ENCODE data around the gene CYSTM1. TPM values are rescaled to one million over a fixed set of nuclear protein-coding genes. Genes with fewer than 3 reads are reported as not detected.

The CYSTM1 gene
- polyA plus RNA-seq, 2 donors = 6.7 to 13.4 TPM

DNA sequence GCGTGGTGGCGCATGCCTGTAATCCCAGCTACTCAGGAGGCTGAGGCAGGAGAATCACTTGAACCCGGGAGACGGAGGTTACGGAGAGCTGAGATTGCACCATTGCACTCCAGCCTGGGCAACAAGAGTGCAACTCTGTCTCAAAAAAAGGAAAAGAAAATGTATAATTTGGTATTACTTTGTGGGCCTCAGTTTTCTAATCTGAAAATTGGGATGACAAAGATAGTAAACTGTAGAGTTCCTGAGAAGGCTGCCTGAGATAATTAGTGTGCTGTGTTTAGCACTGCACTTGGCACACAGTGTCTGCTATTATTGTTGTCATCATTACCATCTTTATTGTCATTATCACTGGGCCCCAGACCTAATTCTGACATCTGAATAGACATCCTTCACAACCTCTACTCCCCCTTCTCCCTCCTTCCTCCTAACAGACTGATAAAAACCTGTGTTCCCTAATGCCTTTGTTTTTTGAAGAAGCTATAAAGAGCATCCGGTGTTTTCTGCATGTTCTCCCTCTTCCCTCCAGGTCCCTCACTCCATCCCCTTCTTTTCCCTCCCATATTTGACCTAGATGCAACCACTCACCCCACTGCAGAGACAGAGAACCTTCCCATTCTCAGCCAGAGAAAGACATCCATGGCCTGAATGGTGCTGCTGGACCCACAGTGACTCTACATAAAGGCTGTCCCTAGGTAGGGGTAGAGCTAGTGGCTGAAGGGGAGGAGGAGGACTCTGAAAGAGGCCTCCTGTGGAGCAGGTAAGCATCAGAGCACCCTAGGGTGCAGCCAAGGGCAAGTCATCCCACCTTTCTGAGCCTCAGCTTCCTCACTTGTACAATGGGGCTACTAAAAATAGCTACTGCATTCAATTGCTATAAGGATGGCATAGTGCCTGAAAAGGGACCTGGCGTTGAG, 15.7 kb upstream of the CYSTM1 start:
- no peak overlapping the region for H3K4me3 ChIP-seq (ENCODE audit: low read depth in 1 of 2, low read length in 2 of 2)
- H3K4me1 ChIP-seq (ENCODE audit: control insufficient read depth in 2 of 2, insufficient read depth in 2 of 2, low read length in 1 of 2) = peaks cover 2% of the 10 kb centered on the region in 2 donors
- no peaks in the 10 kb centered on the region for H3K9me3 ChIP-seq (ENCODE audit: control insufficient read depth in 2 of 2, insufficient read depth in 1 of 2, low read depth in 1 of 2, low read length in 1 of 2)
- H3K27ac ChIP-seq (ENCODE audit: low read depth in 2 of 2, low read length in 1 of 2) = no peak overlapping the region
- H3K27me3 ChIP-seq (ENCODE audit: control insufficient read depth in 1 of 2, insufficient read depth in 2 of 2, low read length in 2 of 2) = no peaks in the 10 kb centered on the region
- no peaks in the 10 kb centered on the region for H3K36me3 ChIP-seq (ENCODE audit: control insufficient read depth in 2 of 2, insufficient read depth in 2 of 2, low read length in 1 of 2)
- WGBS, 2 donors = 79 to 83% methylated on average over 7 of the region's 7 CpGs

DNA sequence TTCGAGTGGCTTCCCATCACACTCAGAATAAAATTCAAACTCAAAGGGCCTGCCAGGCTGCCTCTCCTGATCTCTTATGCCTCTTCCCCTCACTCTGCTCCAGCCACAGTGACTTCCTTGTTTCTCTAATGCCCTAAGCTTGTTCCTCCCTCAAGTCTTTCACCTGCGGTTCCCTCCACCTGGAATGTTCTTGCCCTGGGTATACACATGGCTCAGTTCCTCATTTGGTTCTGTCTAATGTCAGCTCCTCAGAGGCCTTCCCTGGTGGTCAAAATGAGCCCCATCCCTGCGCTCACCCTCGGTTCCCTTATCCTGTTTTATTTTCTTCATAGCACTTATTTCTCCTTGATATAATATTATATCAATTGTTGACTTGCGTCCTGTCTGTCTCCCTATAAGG, 12.7 kb upstream of the CYSTM1 start:
- no peaks in the 10 kb centered on the region for H3K9me3 ChIP-seq (ENCODE audit: control insufficient read depth in 2 of 2, insufficient read depth in 1 of 2, low read depth in 1 of 2, low read length in 1 of 2)
- H3K27ac ChIP-seq (ENCODE audit: low read depth in 2 of 2, low read length in 1 of 2) = no peak overlapping the region
- no peaks in the 10 kb centered on the region for H3K27me3 ChIP-seq (ENCODE audit: control insufficient read depth in 1 of 2, insufficient read depth in 2 of 2, low read length in 2 of 2)
- WGBS, 2 donors = 92% methylated on average over 5 of the region's 5 CpGs
- H3K36me3 ChIP-seq (ENCODE audit: control insufficient read depth in 2 of 2, insufficient read depth in 2 of 2, low read length in 1 of 2) = no peaks in the 10 kb centered on the region
- peaks cover 2% of the 10 kb centered on the region in 2 donors for H3K4me1 ChIP-seq (ENCODE audit: control insufficient read depth in 2 of 2, insufficient read depth in 2 of 2, low read length in 1 of 2)
- no peak overlapping the region for H3K4me3 ChIP-seq (ENCODE audit: low read depth in 1 of 2, low read length in 2 of 2)

DNA sequence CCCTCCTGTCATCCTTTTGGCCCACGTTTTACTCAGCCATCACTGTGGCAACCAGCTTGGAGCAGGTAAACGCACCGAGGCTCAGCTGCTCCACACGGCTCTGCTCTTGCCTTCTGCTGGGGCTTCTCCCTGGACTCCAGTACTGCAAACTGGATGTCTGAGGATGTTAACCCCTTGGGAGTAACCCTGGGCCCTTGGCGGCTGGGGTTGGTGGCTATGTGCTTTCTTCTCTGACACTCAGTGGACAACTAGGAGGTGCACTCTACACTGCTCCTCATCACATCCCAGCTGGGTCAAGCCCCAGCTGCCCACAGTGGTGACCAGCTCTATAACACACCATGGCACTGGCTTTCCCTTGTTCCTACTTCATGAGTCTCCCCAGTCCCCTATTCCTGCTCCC, 12.2 kb upstream of the CYSTM1 start:
- no peaks in the 10 kb centered on the region for H3K27me3 ChIP-seq (ENCODE audit: control insufficient read depth in 1 of 2, insufficient read depth in 2 of 2, low read length in 2 of 2)
- H3K9me3 ChIP-seq (ENCODE audit: control insufficient read depth in 2 of 2, insufficient read depth in 1 of 2, low read depth in 1 of 2, low read length in 1 of 2) = no peaks in the 10 kb centered on the region
- 62 to 76% methylated on average over 5 of the region's 5 CpGs for WGBS, 2 donors
- no peaks in the 10 kb centered on the region for H3K36me3 ChIP-seq (ENCODE audit: control insufficient read depth in 2 of 2, insufficient read depth in 2 of 2, low read length in 1 of 2)
- H3K4me3 ChIP-seq (ENCODE audit: low read depth in 1 of 2, low read length in 2 of 2) = no peak overlapping the region
- no peak overlapping the region for H3K27ac ChIP-seq (ENCODE audit: low read depth in 2 of 2, low read length in 1 of 2)
- H3K4me1 ChIP-seq (ENCODE audit: control insufficient read depth in 2 of 2, insufficient read depth in 2 of 2, low read length in 1 of 2) = no peaks in the 10 kb centered on the region

DNA sequence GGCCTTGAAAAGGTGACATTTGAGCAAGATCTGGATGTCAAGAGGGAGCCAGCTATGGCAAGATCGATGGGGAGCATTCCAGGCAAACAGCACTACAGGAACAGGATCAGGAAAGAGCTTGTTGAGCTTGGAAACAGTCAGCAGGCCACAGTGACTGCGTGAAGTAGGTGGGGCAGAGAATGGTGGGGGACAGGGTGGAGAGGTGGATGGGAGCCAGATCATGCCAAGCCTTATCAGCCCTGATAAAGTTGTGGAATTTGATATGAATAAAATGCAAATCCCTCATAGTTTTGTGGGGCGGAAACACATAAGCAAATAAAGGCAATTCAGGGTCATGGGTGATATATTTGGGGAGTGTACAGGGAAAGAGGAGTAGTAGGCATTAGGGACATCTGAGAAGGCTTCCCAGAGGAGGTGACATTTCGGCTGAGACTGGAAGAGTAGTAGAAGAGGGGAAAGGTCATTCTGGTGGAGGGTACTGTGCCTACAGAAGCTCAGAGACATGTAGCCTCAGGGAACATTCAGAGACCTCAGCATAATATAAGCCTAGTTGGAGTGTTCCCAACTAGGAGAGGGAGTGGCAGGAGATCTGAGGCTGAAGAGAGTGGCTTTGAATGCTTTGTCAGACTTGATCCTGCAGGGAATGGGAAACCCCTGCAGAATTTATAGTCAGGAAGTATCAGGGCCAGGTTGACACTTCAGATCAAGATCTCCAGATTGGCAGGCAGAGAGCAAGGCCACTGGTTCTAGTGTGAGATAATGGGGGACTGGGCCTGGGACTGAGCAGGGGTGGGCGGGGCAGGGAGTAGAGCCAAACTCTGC, 9.7 kb upstream of the CYSTM1 start:
- H3K36me3 ChIP-seq (ENCODE audit: control insufficient read depth in 2 of 2, insufficient read depth in 2 of 2, low read length in 1 of 2) = no peaks in the 10 kb centered on the region
- no peak overlapping the region for H3K4me3 ChIP-seq (ENCODE audit: low read depth in 1 of 2, low read length in 2 of 2)
- H3K27ac ChIP-seq (ENCODE audit: low read depth in 2 of 2, low read length in 1 of 2) = no peak overlapping the region
- no peaks in the 10 kb centered on the region for H3K4me1 ChIP-seq (ENCODE audit: control insufficient read depth in 2 of 2, insufficient read depth in 2 of 2, low read length in 1 of 2)
- no peaks in the 10 kb centered on the region for H3K27me3 ChIP-seq (ENCODE audit: control insufficient read depth in 1 of 2, insufficient read depth in 2 of 2, low read length in 2 of 2)
- 41 to 74% methylated on average over 5 of the region's 5 CpGs for WGBS, 2 donors
- H3K9me3 ChIP-seq (ENCODE audit: control insufficient read depth in 2 of 2, insufficient read depth in 1 of 2, low read depth in 1 of 2, low read length in 1 of 2) = no peaks in the 10 kb centered on the region

DNA sequence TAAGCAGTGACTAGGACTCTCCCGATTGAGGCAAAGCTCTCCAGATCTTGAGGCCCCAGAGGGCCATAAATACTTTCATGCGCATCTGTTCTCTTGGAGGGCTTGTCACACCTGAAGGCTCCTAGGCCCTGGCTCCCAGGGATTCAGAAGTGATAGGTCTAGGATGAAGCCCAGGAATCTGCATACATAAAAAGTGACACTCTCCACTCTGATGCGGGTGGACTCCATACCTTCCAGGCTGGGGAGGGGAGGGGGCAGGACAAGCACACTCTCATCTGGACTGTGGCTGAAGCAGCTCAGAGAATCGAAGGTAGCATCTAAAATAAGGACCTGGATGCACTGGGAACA, 9.1 kb upstream of the CYSTM1 start:
- Histone ChIP-seq H3K9me3 (ENCODE audit: control insufficient read depth in 2 of 2, insufficient read depth in 1 of 2, low read depth in 1 of 2, low read length in 1 of 2) (no peaks in the 10 kb centered on the region), H3K36me3 (ENCODE audit: control insufficient read depth in 2 of 2, insufficient read depth in 2 of 2, low read length in 1 of 2) (no peaks in the 10 kb centered on the region), H3K4me1 (ENCODE audit: control insufficient read depth in 2 of 2, insufficient read depth in 2 of 2, low read length in 1 of 2) (no peaks in the 10 kb centered on the region), H3K27ac (ENCODE audit: low read depth in 2 of 2, low read length in 1 of 2) (no peak overlapping the region), H3K4me3 (ENCODE audit: low read depth in 1 of 2, low read length in 2 of 2) (no peak overlapping the region), H3K27me3 (ENCODE audit: control insufficient read depth in 1 of 2, insufficient read depth in 2 of 2, low read length in 2 of 2) (no peaks in the 10 kb centered on the region)
- WGBS, 2 donors = 63 to 64% methylated on average over 4 of the region's 4 CpGs

DNA sequence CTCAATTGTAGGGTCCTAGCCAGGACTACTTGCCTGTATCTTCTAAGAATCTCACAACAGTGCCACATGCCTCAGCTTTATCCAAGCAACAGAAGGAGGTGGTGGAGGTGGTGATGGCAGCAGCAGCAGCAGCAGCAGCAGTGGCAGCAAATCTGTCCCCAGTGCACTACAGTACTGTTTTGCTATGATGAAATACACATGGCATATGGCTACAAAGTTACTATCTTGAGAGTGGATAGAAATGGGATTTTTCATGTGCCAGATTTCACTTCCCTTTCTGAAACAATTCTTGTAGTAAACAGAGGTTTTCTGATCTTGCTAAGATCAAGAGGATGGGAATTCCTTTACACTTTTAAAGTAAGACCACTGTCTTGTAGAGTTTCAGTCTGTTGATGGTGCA, 8.1 kb upstream of the CYSTM1 start:
- Histone ChIP-seq H3K4me3 (ENCODE audit: low read depth in 1 of 2, low read length in 2 of 2) (no peak overlapping the region), H3K4me1 (ENCODE audit: control insufficient read depth in 2 of 2, insufficient read depth in 2 of 2, low read length in 1 of 2) (no peaks in the 10 kb centered on the region), H3K36me3 (ENCODE audit: control insufficient read depth in 2 of 2, insufficient read depth in 2 of 2, low read length in 1 of 2) (no peaks in the 10 kb centered on the region), H3K27ac (ENCODE audit: low read depth in 2 of 2, low read length in 1 of 2) (no peak overlapping the region), H3K27me3 (ENCODE audit: control insufficient read depth in 1 of 2, insufficient read depth in 2 of 2, low read length in 2 of 2) (no peaks in the 10 kb centered on the region), H3K9me3 (ENCODE audit: control insufficient read depth in 2 of 2, insufficient read depth in 1 of 2, low read depth in 1 of 2, low read length in 1 of 2) (no peaks in the 10 kb centered on the region)

DNA sequence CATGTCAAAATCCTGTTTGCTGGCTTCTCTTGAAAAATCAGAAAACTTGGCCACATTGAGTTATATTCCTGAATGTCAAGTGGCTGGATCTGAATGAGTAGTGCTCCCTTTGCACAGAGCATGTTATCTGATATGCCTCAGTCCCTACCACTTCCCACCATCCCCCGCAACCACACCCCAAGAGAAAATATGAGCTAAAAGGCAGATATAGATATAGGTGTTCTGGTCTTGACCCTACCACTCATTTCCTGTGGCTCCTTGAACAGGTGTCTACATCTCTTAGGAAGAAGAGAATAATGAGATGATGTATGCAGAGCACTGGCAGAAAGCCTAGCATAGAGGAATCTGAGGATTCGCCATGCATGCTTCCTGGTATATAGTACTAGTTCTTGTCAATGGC, 6.6 kb upstream of the CYSTM1 start:
- no peaks in the 10 kb centered on the region for H3K4me1 ChIP-seq (ENCODE audit: control insufficient read depth in 2 of 2, insufficient read depth in 2 of 2, low read length in 1 of 2)
- no peaks in the 10 kb centered on the region for H3K27me3 ChIP-seq (ENCODE audit: control insufficient read depth in 1 of 2, insufficient read depth in 2 of 2, low read length in 2 of 2)
- no peak overlapping the region for H3K27ac ChIP-seq (ENCODE audit: low read depth in 2 of 2, low read length in 1 of 2)
- H3K9me3 ChIP-seq (ENCODE audit: control insufficient read depth in 2 of 2, insufficient read depth in 1 of 2, low read depth in 1 of 2, low read length in 1 of 2) = no peaks in the 10 kb centered on the region
- H3K36me3 ChIP-seq (ENCODE audit: control insufficient read depth in 2 of 2, insufficient read depth in 2 of 2, low read length in 1 of 2) = no peaks in the 10 kb centered on the region
- 95 to 97% methylated on average over 2 of the region's 2 CpGs for WGBS, 2 donors
- H3K4me3 ChIP-seq (ENCODE audit: low read depth in 1 of 2, low read length in 2 of 2) = no peak overlapping the region

DNA sequence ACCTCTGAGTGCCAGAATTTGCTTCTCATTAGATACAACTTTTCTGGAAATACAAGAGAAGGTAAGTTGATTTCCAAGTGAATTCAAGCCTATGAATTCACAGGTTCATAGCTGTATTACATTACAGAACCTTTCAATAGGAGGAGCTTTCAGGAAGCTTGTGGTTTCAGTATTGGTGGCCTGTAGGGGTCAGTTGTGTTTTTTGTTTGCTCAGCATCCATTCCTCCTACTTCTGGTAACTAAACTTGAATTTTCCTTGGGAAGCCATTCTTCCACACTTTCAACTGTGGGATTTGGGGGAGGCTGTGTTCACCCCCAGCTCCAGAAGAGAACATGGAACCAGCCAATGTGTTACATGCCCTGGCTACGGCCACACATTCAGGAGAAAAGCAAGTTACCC, 5.6 kb upstream of the CYSTM1 start:
- Histone ChIP-seq H3K36me3 (ENCODE audit: control insufficient read depth in 2 of 2, insufficient read depth in 2 of 2, low read length in 1 of 2) (no peaks in the 10 kb centered on the region), H3K27me3 (ENCODE audit: control insufficient read depth in 1 of 2, insufficient read depth in 2 of 2, low read length in 2 of 2) (no peaks in the 10 kb centered on the region), H3K4me3 (ENCODE audit: low read depth in 1 of 2, low read length in 2 of 2) (no peak overlapping the region), H3K9me3 (ENCODE audit: control insufficient read depth in 2 of 2, insufficient read depth in 1 of 2, low read depth in 1 of 2, low read length in 1 of 2) (no peaks in the 10 kb centered on the region), H3K27ac (ENCODE audit: low read depth in 2 of 2, low read length in 1 of 2) (no peak overlapping the region), H3K4me1 (ENCODE audit: control insufficient read depth in 2 of 2, insufficient read depth in 2 of 2, low read length in 1 of 2) (no peaks in the 10 kb centered on the region)
- WGBS, 2 donors = 91 to 100% methylated on average over 1 of the region's 1 CpG

DNA sequence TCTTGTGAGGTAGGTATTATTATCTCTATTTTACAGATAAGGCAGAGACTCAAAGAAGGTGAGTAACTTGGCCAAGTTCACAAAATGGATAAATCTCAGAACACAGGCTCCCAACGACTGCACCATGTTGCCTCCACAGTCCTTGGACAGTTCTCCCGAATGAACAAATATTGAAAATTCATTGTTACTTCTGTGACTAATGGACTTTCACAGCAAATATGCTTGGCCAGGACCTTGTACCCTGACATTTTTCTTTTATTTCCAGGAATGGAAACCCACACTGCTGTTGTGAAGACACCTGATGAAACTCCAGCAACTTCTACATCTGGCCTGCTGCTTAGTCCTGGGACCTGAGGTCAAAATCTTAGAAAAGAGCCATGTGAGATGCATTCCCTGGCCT, 2.5 kb upstream of the CYSTM1 start:
- H3K27ac ChIP-seq (ENCODE audit: low read depth in 2 of 2, low read length in 1 of 2) = no peak overlapping the region
- no peaks in the 10 kb centered on the region for H3K36me3 ChIP-seq (ENCODE audit: control insufficient read depth in 2 of 2, insufficient read depth in 2 of 2, low read length in 1 of 2)
- H3K4me1 ChIP-seq (ENCODE audit: control insufficient read depth in 2 of 2, insufficient read depth in 2 of 2, low read length in 1 of 2) = no peaks in the 10 kb centered on the region
- H3K27me3 ChIP-seq (ENCODE audit: control insufficient read depth in 1 of 2, insufficient read depth in 2 of 2, low read length in 2 of 2) = no peaks in the 10 kb centered on the region
- no peaks in the 10 kb centered on the region for H3K9me3 ChIP-seq (ENCODE audit: control insufficient read depth in 2 of 2, insufficient read depth in 1 of 2, low read depth in 1 of 2, low read length in 1 of 2)
- 77 to 80% methylated on average over 2 of the region's 2 CpGs for WGBS, 2 donors
- no peak overlapping the region for H3K4me3 ChIP-seq (ENCODE audit: low read depth in 1 of 2, low read length in 2 of 2)

Data from esophagus (tissue), 2 donors.